NCI-H2227 treated with DMSO at 0.1 percent for 48 hours (cell line): ENCODE measurements around the gene CDCA8.
"Not testable (repeated sequence)": the region's sequence is repeated elsewhere in the genome, so short reads cannot be mapped to it uniquely, and the experiment has no call there.

ENCODE experiments used
- DNase-seq: peaks from one replicate; lab custom pipeline; 2025; lab: John Stamatoyannopoulos, UW

The CDCA8 gene

GRCh38 chr1:37673920-37674319, 18.4 kb upstream of the CDCA8 start:
- no peak for DNase-seq

GRCh38 chr1:37676281-37677142, 15.8 kb upstream of the CDCA8 start:
- no peak for DNase-seq

DNA sequence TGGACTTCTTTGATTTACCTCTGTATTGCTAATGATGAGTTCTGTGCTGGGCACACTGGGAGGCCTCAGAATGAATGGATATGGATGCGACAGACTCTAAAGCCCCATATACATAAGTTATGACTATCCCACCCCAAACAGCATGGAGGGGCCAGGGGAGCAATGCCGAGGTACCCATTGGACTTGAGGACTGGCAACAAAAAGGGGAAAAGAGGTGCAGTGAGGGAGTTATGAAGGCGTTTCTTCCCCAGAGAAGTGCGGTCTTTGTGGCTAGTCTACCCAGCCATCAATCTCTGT, 15.2 kb upstream of the CDCA8 start:
- no peak for DNase-seq

GRCh38 chr1:37677808-37678207, 14.5 kb upstream of the CDCA8 start:
- no peak for DNase-seq

DNA sequence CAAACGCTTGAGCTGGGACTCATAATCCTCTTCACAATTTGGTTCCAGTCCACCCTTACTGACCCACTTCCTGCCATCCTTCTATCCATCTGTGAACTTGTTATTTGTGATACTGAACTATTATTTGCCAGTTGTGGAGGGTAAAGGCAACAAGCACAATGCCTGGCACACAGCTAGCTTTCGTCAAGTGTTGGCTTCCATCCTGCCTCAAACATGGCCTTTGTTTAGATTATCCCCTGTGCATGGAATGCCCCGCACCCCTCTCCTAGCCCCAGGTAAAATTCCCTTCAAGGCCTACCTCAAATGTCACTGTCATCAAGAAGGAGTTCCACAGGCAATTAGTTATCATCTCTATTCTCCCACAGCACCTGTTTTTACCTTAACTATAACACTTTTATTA, 11.4 kb upstream of the CDCA8 start:
- no peak for DNase-seq

- peak; percentile 47 for DNase-seq
Measured at GRCh38 chr1:37682334-37682987, 9.9 kb upstream of the CDCA8 start.

DNA sequence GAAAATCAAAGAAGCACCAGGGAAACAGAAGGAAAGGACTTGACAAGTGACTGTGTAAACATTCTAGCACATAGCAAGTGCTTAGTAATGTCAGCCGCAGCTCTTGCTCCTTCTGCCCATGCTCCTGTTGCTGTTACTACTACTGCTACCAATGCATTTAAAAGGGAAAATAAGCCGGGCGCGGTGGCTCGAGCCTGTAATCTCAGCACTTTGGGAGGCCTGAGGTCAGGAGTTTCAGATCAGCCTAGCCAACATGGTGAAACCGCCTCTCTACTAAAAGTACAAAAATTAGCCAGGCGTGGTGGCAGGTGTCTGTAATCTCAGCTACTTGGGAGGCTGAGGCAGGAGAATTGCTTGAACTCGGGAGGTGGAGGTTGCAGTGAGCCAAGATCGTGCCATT, 8.1 kb upstream of the CDCA8 start:
- not testable (repeated sequence) for DNase-seq

DNA sequence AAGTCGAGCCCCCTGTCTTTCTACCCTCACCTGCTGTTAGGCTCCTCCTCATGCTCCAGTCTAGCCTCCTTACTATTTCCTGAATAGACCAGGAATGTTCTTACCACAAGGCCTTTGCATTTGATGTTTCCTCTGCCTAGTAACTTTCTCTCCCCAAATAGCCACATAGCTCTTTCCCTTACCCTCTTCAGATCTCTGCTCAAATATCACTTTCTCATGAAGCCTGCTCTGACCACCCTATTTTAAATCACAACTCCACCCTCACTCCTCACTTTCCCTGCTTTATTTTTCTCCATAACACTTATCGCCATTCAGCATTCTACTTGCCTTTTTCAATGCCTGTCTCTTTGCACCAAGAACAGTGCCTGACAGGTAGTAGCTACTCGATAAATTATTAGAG, 6.6 kb upstream of the CDCA8 start:
- no peak for DNase-seq

DNA sequence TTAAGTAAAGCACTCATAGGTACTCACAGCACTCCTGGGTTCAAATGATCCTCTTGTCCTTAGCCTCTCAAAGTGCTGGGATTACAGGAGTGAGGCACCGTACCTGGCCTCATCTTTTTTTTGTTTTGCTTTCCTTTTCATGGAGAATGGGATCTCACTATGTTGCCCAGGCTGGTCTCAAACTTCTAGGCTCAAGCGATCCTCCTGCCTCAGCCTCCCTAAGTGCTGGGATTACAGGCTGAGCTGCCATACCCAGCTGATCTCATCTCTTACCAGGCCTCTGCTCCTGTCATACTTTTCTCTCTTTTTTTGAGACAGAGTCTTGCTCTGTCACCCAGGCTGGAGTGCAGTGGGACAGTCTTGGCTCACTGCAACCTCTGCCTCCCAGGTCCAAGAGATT, 4.6 kb upstream of the CDCA8 start:
- DNase-seq, result not testable (repeated sequence)

DNA sequence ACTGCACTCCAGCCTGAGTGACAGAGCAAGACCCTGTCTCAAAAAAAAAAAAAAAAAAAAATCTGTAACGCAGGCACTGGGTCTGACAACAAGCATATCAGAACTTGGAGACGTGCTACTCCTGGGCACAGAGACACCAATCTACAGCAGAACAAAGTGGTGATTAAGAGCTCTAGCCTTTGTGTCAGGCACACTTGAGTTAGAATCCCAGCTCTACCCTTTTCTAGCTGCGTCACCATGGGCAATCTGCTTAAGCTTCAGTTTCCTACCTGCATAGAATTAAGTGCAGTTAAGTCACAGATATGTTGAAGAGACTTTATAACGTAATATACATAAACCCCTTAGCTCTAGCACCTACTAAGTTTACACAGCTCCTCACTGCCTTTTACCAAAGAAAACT, 3.4 kb upstream of the CDCA8 start:
- no peak for DNase-seq

DNA sequence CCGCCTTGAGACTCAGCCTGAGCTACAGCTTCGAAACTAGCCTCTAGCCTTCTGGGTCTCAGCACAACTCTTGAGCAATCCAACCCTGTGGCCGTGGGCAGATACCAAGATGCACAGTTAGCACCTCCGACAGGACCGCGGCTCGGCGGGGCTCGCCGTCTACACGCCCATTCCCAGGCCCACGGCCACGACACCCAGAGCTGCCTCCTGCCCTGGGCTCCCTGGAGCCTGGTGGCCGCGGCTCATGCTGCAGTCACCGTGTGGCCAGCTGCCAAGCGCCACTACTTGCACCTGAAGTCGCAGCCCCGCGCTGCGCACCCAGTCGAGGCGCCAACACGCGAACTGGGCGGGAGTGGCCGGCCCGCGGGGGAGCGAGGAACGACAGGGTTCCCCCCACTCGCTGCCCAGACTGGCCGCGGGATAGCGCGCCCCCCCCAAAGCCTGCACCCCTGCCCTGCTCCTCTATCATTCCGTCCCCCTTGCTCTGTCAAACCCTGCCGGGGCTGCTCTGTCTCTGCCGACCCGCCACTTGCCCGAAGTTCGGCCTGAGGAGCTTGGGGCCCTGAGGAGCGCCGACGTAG, 729 bp upstream of the CDCA8 start:
- no peak for DNase-seq

GRCh38 chr1:37692834-37693175, 489 bp downstream of the CDCA8 start:
- no peak for DNase-seq

- no peak for DNase-seq
Measured at GRCh38 chr1:37697090-37697489, 4.8 kb downstream of the CDCA8 start.

- DNase-seq, result no peak
Measured at GRCh38 chr1:37697737-37698136, 5.4 kb downstream of the CDCA8 start.

GRCh38 chr1:37699147-37699546, 6.8 kb downstream of the CDCA8 start:
- DNase-seq, result no peak

DNA sequence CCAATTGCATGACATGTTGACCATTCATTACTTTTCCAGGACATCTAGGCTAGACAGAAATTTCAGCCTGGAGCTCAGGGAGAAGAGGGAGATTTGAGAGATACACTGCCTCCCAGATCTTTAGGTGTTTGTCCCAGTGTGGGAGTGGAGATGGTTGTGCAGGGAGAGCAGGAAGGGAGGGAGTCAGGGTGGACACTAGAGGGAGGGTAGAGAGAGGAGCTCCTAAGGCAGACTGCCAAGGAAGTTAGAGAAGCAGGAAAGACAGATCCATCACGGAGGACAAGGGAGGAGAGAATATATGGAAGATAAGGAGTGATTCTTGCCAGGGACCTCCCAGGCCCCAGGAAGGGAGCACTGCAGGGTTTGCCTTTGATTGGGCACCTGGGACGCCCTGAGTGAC, 8.7 kb downstream of the CDCA8 start:
- DNase-seq, result no peak

DNA sequence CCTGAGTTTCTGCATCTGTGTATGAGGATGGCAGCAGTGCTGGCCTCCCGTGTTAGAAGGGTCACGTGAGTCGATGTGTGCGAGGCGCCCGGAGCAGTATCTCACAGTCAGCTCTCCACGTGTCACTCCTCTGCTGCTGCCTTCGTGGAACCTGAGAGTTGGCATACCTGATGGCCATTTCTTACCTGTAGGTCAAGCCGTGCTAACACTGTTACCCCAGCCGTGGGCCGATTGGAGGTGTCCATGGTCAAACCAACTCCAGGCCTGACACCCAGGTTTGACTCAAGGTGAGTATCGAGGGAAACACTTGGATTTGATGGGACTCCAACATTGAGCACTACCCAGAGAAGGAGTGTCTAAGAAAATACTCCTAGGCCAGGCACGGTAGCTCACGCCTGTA, 10.7 kb downstream of the CDCA8 start:
- DNase-seq, result no peak

DNA sequence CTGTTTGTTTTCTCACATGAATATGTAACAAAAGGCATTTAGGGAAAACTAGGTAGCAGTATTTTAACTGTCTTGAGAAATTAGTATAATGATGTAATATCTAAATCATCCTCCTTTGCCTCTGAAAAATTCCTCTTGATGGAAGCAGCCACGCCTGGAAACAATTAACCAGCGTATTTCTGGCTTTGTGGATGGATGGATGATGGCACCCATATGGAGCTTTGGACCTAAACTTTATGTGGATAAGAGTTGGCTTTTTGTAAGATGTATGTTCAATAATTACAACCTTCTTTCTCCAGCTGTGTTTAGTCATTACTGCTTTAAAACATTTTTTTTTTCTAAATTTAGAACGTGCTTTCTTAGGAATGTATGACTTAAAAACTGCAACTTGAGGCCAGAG, 12.7 kb downstream of the CDCA8 start:
- DNase-seq, result no peak

DNA sequence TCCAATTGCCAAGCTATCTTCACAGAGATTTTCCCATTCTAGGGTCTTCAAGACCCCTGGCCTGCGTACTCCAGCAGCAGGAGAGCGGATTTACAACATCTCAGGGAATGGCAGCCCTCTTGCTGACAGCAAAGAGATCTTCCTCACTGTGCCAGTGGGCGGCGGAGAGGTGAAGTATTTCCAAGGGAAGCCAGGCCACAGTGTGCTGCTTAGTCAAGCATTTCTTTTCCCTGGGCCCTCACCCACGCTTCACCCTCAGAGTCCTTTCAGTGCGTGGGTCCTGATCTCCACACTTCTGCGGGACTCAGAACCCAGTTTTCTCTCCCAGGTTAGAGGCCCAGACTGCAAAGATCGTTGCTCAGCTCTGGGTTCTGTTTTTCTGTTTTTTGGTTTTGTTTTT, 13.1 kb downstream of the CDCA8 start:
- DNase-seq, result no peak

GRCh38 chr1:37708471-37708870, 16.2 kb downstream of the CDCA8 start:
- DNase-seq, result no peak

- no peak for DNase-seq
Measured at GRCh38 chr1:37714226-37714625, 21.9 kb downstream of the CDCA8 start.

GRCh38 chr1:37714689-37715088, 22.4 kb downstream of the CDCA8 start:
- DNase-seq, result no peak

GRCh38 chr1:37716321-37716720, 24.0 kb downstream of the CDCA8 start:
- DNase-seq, result no peak

- no peak for DNase-seq
Measured at GRCh38 chr1:37717631-37718030, 25.3 kb downstream of the CDCA8 start.
